ENCODE measurements around the gene ROPN1L. TPM values are rescaled to one million over a fixed set of nuclear protein-coding genes. Genes with fewer than 3 reads are reported as not detected.

The ROPN1L gene
- total RNA-seq, 3 donors from 2014 or later (not counting 1 experiment from before 2014, with no cell fraction given) = 1.2 to 5.2 (median 4.3) TPM

DNA sequence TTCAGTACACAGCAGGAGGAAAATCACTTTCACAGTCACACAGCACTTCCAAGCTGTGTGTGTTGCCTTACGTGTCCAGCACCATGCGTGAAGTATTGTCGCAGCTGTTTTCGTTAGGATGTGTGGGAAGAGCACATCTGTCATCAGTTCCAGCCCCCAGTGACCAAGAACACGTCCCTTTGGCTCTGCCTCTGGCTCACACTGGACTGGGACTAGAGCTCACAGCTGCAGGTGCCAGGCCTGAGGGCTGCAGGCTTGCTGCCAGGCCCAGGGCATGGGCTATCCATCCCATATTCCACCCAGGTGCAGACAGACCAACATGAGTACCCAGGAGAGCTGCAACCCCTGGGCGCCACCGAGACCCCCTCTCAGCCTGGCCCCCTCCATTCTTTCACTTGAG, 61.6 kb downstream of the ROPN1L start:
- TF ChIP-seq, protein P1, sequence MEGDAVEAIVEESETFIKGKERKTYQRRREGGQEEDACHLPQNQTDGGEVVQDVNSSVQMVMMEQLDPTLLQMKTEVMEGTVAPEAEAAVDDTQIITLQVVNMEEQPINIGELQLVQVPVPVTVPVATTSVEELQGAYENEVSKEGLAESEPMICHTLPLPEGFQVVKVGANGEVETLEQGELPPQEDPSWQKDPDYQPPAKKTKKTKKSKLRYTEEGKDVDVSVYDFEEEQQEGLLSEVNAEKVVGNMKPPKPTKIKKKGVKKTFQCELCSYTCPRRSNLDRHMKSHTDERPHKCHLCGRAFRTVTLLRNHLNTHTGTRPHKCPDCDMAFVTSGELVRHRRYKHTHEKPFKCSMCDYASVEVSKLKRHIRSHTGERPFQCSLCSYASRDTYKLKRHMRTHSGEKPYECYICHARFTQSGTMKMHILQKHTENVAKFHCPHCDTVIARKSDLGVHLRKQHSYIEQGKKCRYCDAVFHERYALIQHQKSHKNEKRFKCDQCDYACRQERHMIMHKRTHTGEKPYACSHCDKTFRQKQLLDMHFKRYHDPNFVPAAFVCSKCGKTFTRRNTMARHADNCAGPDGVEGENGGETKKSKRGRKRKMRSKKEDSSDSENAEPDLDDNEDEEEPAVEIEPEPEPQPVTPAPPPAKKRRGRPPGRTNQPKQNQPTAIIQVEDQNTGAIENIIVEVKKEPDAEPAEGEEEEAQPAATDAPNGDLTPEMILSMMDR (IDR thresholded peaks at IDR 0.05) = no peak
- Histone ChIP-seq H3K4me1 (ENCODE audit: control insufficient read depth, insufficient read depth, low read length) (no peaks in the 10 kb centered on the region), H3K27me3 (ENCODE audit: control insufficient read depth, insufficient read depth, low read length) (no peaks in the 10 kb centered on the region), H3K4me3 (ENCODE audit: low read length) (no peak overlapping the region), H3K9me3 (ENCODE audit: control insufficient read depth, insufficient read depth, low read length) (no peaks in the 10 kb centered on the region), H3K27ac (ENCODE audit: low read length) (no peak overlapping the region), H3K36me3 (ENCODE audit: control insufficient read depth, insufficient read depth, low read length) (no peaks in the 10 kb centered on the region)
- 94% methylated on average over 7 of the region's 7 CpGs for WGBS (ENCODE audit: insufficient coverage)
- Mint-ChIP-seq H3K4me1 (no peaks in the 10 kb centered on the region), H3K27me3 (ENCODE audit: low read depth in 2 of 2) (no peaks in the 10 kb centered on the region), H3K36me3 (no peaks in the 10 kb centered on the region), H3K4me3 (no peak overlapping the region), H3K27ac (no peak overlapping the region), H3K9me3 (no peaks in the 10 kb centered on the region)
- DNase-seq (no peak), ATAC-seq (no peak)
- intact Hi-C loops (cut with micrococcal nuclease) = no loop called here

DNA sequence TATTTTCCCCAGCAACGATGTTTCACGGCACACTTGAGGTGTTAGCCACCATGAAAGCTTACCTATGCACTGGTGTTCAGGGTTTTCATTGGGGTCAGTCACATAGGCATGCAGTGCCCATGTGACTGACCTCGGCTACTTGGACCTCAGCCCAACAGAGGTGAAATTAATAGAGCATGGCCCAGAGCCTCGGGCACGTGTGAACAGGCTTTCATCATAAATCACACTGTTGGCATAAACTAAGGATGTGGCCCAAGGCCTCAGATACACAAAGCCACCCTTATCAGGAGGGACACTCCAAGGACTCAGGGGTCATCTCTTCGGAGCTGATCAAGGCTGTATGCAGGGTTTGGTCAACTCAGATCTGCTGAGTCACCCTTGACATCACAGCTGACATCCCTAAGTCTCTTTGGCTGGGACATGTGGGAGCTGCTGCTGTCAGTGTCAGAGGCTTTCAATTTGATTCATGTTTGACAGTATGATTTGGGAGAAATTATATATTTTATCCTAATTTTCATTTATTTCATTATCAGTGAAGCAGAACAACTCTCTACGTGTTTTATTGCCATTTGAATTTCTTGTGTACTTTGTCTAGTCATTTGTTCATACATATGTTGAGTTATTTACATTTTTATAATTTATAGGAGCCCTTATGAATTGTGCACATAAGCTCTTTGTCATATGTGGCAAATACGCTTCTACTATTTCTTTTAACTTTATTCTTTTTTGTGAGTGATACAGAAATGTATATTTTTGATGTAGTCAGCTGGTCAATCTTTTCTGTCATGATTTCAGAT, 62.5 kb downstream of the ROPN1L start:
- Histone ChIP-seq H3K27ac (ENCODE audit: low read length) (no peak overlapping the region), H3K9me3 (ENCODE audit: control insufficient read depth, insufficient read depth, low read length) (no peaks in the 10 kb centered on the region), H3K27me3 (ENCODE audit: control insufficient read depth, insufficient read depth, low read length) (no peaks in the 10 kb centered on the region), H3K4me1 (ENCODE audit: control insufficient read depth, insufficient read depth, low read length) (no peaks in the 10 kb centered on the region), H3K36me3 (ENCODE audit: control insufficient read depth, insufficient read depth, low read length) (no peaks in the 10 kb centered on the region), H3K4me3 (ENCODE audit: low read length) (no peak overlapping the region)
- Mint-ChIP-seq H3K9me3 (no peaks in the 10 kb centered on the region), H3K4me1 (no peaks in the 10 kb centered on the region), H3K4me3 (no peak overlapping the region), H3K27me3 (ENCODE audit: low read depth in 2 of 2) (no peaks in the 10 kb centered on the region), H3K27ac (no peak overlapping the region), H3K36me3 (no peaks in the 10 kb centered on the region)
- ATAC-seq (peak in 1 of 3 donors; percentile 61), DNase-seq (no peak)
- intact Hi-C loops (cut with micrococcal nuclease) = no loop called here
- TF ChIP-seq, protein P1 (IDR thresholded peaks at IDR 0.05) = no peak
- WGBS (ENCODE audit: insufficient coverage) = 59% methylated on average over 6 of the region's 8 CpGs

- intact Hi-C loops (cut with micrococcal nuclease) = no loop called here
- H3K9me3 ChIP-seq (ENCODE audit: control insufficient read depth, insufficient read depth, low read length) = no peaks in the 10 kb centered on the region
- Mint-ChIP-seq H3K9me3 (no peaks in the 10 kb centered on the region), H3K4me1 (no peaks in the 10 kb centered on the region), H3K4me3 (no peak overlapping the region), H3K36me3 (no peaks in the 10 kb centered on the region), H3K27me3 (ENCODE audit: low read depth in 2 of 2) (peaks cover 0 to 2% of the 10 kb centered on the region in 2 donors), H3K27ac (no peak overlapping the region)
- no peak overlapping the region for H3K4me3 ChIP-seq (ENCODE audit: low read length)
- peak in 1 of 3 donors; percentile 71 for ATAC-seq
- no peaks in the 10 kb centered on the region for H3K27me3 ChIP-seq (ENCODE audit: control insufficient read depth, insufficient read depth, low read length)
- no peaks in the 10 kb centered on the region for H3K4me1 ChIP-seq (ENCODE audit: control insufficient read depth, insufficient read depth, low read length)
- H3K36me3 ChIP-seq (ENCODE audit: control insufficient read depth, insufficient read depth, low read length) = no peaks in the 10 kb centered on the region
- DNase-seq = no peak
- 60% methylated on average over 7 of the region's 8 CpGs for WGBS (ENCODE audit: insufficient coverage)
- TF ChIP-seq, protein P1 (IDR thresholded peaks at IDR 0.05) = no peak
- no peak overlapping the region for H3K27ac ChIP-seq (ENCODE audit: low read length)
Measured at GRCh38 chr5:10505517-10506095, 63.9 kb downstream of the ROPN1L start.

Measured in natural killer cell (primary cell).